PC-3 (cell line): Measurements from ENCODE around the gene FBXL15.

Source experiments
- EZH2phosphoT487 ChIP-seq: fragments of 300-600 bp; sonication (generic); IDR thresholded peaks from 2 replicates; pipeline ENCODE4 v1.6.1; 2018; ENCODE audit warnings: mild to moderate bottlenecking, antibody characterized with exemption, low read length, borderline replicate concordance
- TF ChIP-seq, protein P1 (sequence below): fragments of 300-600 bp; sonication (generic); conservative IDR thresholded peaks from 2 replicates; pipeline ENCODE4 v1.5.1; 2017; ENCODE audit warnings: antibody characterized with exemption, low read depth, mild to moderate bottlenecking, low read length

DNA sequence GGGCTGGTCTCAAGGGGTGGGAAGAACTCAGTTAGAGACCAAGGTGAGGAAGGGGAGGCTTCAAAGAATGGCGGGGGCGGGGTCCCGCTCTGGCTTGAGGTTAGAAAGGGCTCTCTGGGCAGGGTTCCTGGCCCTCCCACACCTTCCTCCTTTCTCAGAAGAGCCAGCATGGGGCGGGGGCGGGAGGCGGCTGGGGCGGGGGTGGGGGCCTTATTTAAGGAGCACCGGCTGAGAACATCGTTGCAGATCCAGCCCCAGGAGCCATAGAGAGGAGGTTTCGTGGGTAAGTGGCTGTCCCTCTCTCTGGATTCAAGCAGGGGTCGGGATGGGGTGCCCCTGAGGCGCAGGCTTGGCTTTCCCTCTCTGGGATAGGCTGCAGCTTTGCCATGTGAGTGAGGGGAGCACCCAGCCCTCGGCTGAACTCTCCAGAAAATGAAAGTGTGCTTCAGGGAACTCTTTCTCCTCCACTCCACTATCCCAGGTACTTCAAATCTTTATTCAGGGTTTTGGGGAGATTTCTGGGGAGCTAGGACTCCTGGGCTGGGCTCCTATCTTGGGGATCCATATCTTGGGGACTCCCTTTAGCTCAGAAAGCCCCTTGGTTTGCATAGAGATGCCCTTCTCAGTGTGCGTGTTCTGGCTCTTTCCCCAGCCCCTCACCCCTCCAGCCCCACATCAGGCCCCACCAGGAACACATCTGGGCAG is 15.0 kb downstream of the FBXL15 start:
- TF ChIP-seq, protein P1, sequence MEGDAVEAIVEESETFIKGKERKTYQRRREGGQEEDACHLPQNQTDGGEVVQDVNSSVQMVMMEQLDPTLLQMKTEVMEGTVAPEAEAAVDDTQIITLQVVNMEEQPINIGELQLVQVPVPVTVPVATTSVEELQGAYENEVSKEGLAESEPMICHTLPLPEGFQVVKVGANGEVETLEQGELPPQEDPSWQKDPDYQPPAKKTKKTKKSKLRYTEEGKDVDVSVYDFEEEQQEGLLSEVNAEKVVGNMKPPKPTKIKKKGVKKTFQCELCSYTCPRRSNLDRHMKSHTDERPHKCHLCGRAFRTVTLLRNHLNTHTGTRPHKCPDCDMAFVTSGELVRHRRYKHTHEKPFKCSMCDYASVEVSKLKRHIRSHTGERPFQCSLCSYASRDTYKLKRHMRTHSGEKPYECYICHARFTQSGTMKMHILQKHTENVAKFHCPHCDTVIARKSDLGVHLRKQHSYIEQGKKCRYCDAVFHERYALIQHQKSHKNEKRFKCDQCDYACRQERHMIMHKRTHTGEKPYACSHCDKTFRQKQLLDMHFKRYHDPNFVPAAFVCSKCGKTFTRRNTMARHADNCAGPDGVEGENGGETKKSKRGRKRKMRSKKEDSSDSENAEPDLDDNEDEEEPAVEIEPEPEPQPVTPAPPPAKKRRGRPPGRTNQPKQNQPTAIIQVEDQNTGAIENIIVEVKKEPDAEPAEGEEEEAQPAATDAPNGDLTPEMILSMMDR: no peak
- no peak for TF ChIP-seq EZH2phosphoT487
